ENCODE data around the gene CFAP70. TPM values are rescaled to one million over a fixed set of nuclear protein-coding genes. Genes with fewer than 3 reads are reported as not detected.

CFAP70 gene
- total and polyA plus RNA-seq, 2 of the 8 experiments (the other 6 are each of a cell fraction or from before 2014, with no cell fraction given) = 0.21 to 0.30 TPM

GRCh38 chr10:73262880-73263555, 95.6 kb downstream of the CFAP70 start:
- Histone ChIP-seq H3K4me3 (ENCODE audit: extremely low read depth in 1 of 4, insufficient read depth in 2 of 4, low read depth in 3 of 4, low read length in 4 of 4) (no peak overlapping the region), H3K79me1 (ENCODE audit: low read depth, low read length) (no peaks in the 10 kb centered on the region), H3K9ac (replicated peaks in 1 of 4; ENCODE audit: extremely low read depth in 1 of 4, low read depth in 3 of 4, low read length in 3 of 4) (no peak overlapping the region), H3K27me3 (replicated peaks in 1 of 4; ENCODE audit: control insufficient read depth in 3 of 4, extremely low read depth in 1 of 4, insufficient read depth in 3 of 4, low read length in 3 of 4) (no peaks in the 10 kb centered on the region), H2BK120ac (replicated peaks; ENCODE audit: low read depth, low read length) (no peak overlapping the region), H2BK5ac (ENCODE audit: low read depth, low read length) (no peak overlapping the region), H2AK5ac (ENCODE audit: low read depth, low read length) (no peak overlapping the region), H2BK15ac (ENCODE audit: low read length) (no peak overlapping the region), H3K36me3 (ENCODE audit: control insufficient read depth in 2 of 4, insufficient read depth in 4 of 4, low read length in 3 of 4) (no peaks in the 10 kb centered on the region), H2BK20ac (ENCODE audit: low read length) (no peak overlapping the region), H3K79me2 (ENCODE audit: control insufficient read depth in 1 of 2, insufficient read depth in 2 of 2, low read length in 2 of 2) (no peaks in the 10 kb centered on the region), H4K8ac (ENCODE audit: extremely low read depth, insufficient read depth, low read length) (no peak overlapping the region), H4K20me1 (replicated peaks in 1 of 2; ENCODE audit: control insufficient read depth in 1 of 2, insufficient read depth in 2 of 2, low read length in 2 of 2) (no peaks in the 10 kb centered on the region), H2BK12ac (ENCODE audit: low read depth, low read length) (no peak overlapping the region), H2AFZ (ENCODE audit: low read length) (no peak overlapping the region), H4K91ac (replicated peaks; ENCODE audit: insufficient read length, low read length) (no peak overlapping the region), H3K14ac (ENCODE audit: insufficient read length) (no peak overlapping the region), H3K27ac (ENCODE audit: low read depth, low read length) (no peak overlapping the region), H4K5ac (ENCODE audit: insufficient read length, low read depth, low read length) (no peak overlapping the region), H3K9me3 (ENCODE audit: insufficient read depth in 2 of 2, low read depth in 1 of 2, low read length in 1 of 2) (peaks cover 6 to 7% of the 10 kb centered on the region in 2 experiments; a peak in 1 of 4 replicates), H3K56ac (replicated peaks; ENCODE audit: insufficient read length, low read depth, low read length) (no peak overlapping the region), H3K23me2 (ENCODE audit: low read depth, low read length) (no peaks in the 10 kb centered on the region), H3K4ac (replicated peaks; ENCODE audit: insufficient read length, low read depth, low read length) (no peak overlapping the region), H3K23ac (ENCODE audit: insufficient read length) (no peak overlapping the region), H3K4me1 (replicated peaks in 1 of 4; ENCODE audit: control insufficient read depth in 3 of 4, insufficient read depth in 4 of 4, low read length in 3 of 4) (no peaks in the 10 kb centered on the region), H3K18ac (ENCODE audit: extremely low read depth, low read length) (no peak overlapping the region), H3K4me2 (ENCODE audit: insufficient read depth in 1 of 2, low read depth in 2 of 2, low read length in 2 of 2) (no peak overlapping the region)
- POLR2A ChIA-PET (ENCODE audit: partially characterized antibody) = interaction anchor here (1.6 to 2.6 kb wide), 3 partner anchors 8 to 16 kb away, joined by 4 to 8 read pairs (median 7); partner anchors contain the start of gene DNAJC9
- DNase-seq (ENCODE audit: low read depth in 1 of 2, low spot score in 2 of 2) = no peak
- WGBS, 2 experiments (ENCODE audit: extremely low coverage in 1 of 2, insufficient coverage in 1 of 2, insufficient read length in 1 of 2, insufficient replicate concordance in 2 of 2, low coverage in 1 of 2, low lambda C conversion rate in 2 of 2, missing lambda C conversion rate in 1 of 2) = 75% methylated on average over 5 of the region's 5 CpGs; no CpG with 5 or more reads in 1 of the 2 experiments
- CTCF ChIA-PET (ENCODE audit: partially characterized antibody) = interaction anchor here (1.0 to 2.5 kb wide), 9 partner anchors 9 to 122 kb away, joined by 3 to 18 read pairs (median 7); partner anchors contain the start of gene MRPS16
- no peak for FAIRE-seq
- TF ChIP-seq EP300 (IDR thresholded peaks at IDR 0.05; ENCODE audit: borderline replicate concordance in 1 of 2, low read depth in 2 of 2, low read length in 2 of 2) = no peak
- TF ChIP-seq SIX5 (IDR thresholded peaks at IDR 0.05; ENCODE audit: low read depth, low read length) = no peak
- TF ChIP-seq ZNF274 (IDR thresholded peaks at IDR 0.05; ENCODE audit: borderline replicate concordance, extremely low read depth, low read length) = no peak
- no peak for TF ChIP-seq TAF7 (optimal IDR thresholded peaks at IDR 0.05; ENCODE audit: borderline replicate concordance, low read depth, low read length)
- no peak for TF ChIP-seq CHD2 (IDR thresholded peaks at IDR 0.05; ENCODE audit: low read length)
- TF ChIP-seq POLR2AphosphoS5 (IDR thresholded peaks at IDR 0.05; ENCODE audit: low read depth, low read length) = no peak
- no peak for TF ChIP-seq GABPA (IDR thresholded peaks at IDR 0.05; ENCODE audit: borderline replicate concordance, insufficient read depth, low read length)
- no peak for TF ChIP-seq MAX (IDR thresholded peaks at IDR 0.05)
- TF ChIP-seq CBX5 (IDR thresholded peaks at IDR 0.05; ENCODE audit: low read depth, low read length) = no peak
- TF ChIP-seq ATF3 (IDR thresholded peaks at IDR 0.05; ENCODE audit: insufficient read depth, low read depth, low read length) = no peak
- no peak for TF ChIP-seq BRCA1 (IDR thresholded peaks at IDR 0.05; ENCODE audit: low read depth, low read length)
